Measurements from ENCODE around the gene TGM4. TPM values are rescaled to one million over a fixed set of nuclear protein-coding genes. Genes with fewer than 3 reads are reported as not detected.
"Not testable (repeated sequence)": the region's sequence is repeated elsewhere in the genome, so short reads cannot be mapped to it uniquely, and the experiment has no call there.

The TGM4 gene
- total RNA-seq, 1 donor from 2014 or later, result not detected

DNA sequence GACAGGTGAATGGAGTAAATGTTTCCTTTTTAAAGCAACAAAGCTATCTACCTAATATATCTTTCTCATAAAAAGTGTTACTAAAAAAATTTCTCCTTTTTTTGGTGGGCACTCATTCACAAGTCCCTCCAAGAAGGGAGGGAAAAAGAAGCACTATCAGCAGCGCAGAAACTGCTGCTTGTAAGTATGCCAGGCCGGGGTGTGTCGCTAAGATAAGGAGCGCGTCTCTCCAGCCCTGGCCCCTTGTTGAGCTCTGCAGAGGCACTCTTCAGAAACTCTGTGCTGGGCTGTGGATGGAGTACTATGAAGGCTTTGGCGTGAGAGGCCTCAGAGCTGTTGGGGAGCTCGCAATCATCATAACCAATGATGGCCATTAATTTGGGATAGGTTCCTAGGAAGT is 52.5 kb downstream of the TGM4 start:
- Mint-ChIP-seq H3K4me3 (ENCODE audit: low read depth) (no peak overlapping the region), H3K9me3 (no peaks in the 10 kb centered on the region), H3K36me3 (ENCODE audit: low read depth) (peaks cover 22% of the 10 kb centered on the region), H3K27me3 (ENCODE audit: low read depth) (no peaks in the 10 kb centered on the region), H3K4me1 (ENCODE audit: low read depth) (no peaks in the 10 kb centered on the region), H3K27ac (no peak overlapping the region)
- intact Hi-C loops (cut with micrococcal nuclease), result no loop called here
- no peak for DNase-seq (ENCODE audit: low spot score)

- no peak for DNase-seq (ENCODE audit: low spot score)
- H3K4me3 Mint-ChIP-seq (ENCODE audit: low read depth), result no peak overlapping the region
- peaks cover 25% of the 10 kb centered on the region for H3K36me3 Mint-ChIP-seq (ENCODE audit: low read depth)
- no peak overlapping the region for H3K27ac Mint-ChIP-seq
- H3K4me1 Mint-ChIP-seq (ENCODE audit: low read depth), result no peaks in the 10 kb centered on the region
- intact Hi-C loops (cut with micrococcal nuclease), result no loop called here
- no peaks in the 10 kb centered on the region for H3K27me3 Mint-ChIP-seq (ENCODE audit: low read depth)
- H3K9me3 Mint-ChIP-seq, result no peaks in the 10 kb centered on the region
Measured at GRCh38 chr3:44927371-44927770, 53.0 kb downstream of the TGM4 start.

DNA sequence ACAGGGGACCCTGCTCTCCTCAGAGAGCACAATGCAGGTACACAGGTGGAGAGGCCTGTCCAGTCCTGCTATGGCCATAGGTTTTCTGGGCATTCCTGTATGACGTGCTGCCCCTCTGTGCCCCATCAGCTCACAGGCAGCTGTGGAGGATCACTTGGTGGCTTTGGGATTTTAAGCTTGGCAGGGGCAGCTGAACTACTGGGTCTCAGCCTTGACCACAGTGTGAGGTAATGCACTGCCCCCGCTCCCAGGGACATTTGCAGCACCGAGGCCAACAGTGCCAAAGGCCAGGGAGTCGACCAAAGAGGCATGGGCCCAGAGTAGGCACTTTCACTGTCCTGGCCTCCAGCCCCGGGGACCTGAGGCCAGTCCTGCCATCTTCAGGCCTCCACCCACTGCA is 55.4 kb downstream of the TGM4 start:
- DNase-seq (ENCODE audit: low spot score), result no peak
- Mint-ChIP-seq H3K4me3 (ENCODE audit: low read depth) (no peak overlapping the region), H3K9me3 (no peaks in the 10 kb centered on the region), H3K4me1 (ENCODE audit: low read depth) (peaks cover 6% of the 10 kb centered on the region), H3K27ac (no peak overlapping the region), H3K27me3 (ENCODE audit: low read depth) (no peaks in the 10 kb centered on the region), H3K36me3 (ENCODE audit: low read depth) (peaks cover 38% of the 10 kb centered on the region)
- intact Hi-C loops (cut with micrococcal nuclease), result no loop called here

DNA sequence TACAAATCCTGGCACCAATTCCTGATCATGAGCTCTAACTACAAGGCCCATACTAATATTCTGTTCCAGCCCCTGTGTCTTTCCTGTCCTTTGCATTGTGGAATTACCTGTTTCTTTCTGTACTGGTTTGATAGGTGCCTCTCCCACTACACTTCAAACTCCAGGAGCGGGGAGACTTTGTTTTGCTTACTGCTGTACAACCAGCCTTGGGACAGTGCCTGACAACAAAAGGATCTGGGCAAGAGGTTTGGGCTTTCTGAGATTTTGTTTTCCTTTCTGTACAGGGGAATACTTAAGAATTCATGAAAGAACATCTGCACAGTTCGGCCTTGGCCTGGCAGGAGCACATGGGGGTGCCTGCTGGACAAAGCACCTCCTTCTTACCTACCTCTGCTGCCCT is 56.5 kb downstream of the TGM4 start:
- Mint-ChIP-seq H3K27me3 (ENCODE audit: low read depth) (no peaks in the 10 kb centered on the region), H3K4me1 (ENCODE audit: low read depth) (peaks cover 10% of the 10 kb centered on the region), H3K9me3 (no peaks in the 10 kb centered on the region), H3K4me3 (ENCODE audit: low read depth) (no peak overlapping the region), H3K36me3 (ENCODE audit: low read depth) (peaks cover 36% of the 10 kb centered on the region), H3K27ac (no peak overlapping the region)
- intact Hi-C loops (cut with micrococcal nuclease), result no loop called here
- DNase-seq (ENCODE audit: low spot score), result no peak

DNA sequence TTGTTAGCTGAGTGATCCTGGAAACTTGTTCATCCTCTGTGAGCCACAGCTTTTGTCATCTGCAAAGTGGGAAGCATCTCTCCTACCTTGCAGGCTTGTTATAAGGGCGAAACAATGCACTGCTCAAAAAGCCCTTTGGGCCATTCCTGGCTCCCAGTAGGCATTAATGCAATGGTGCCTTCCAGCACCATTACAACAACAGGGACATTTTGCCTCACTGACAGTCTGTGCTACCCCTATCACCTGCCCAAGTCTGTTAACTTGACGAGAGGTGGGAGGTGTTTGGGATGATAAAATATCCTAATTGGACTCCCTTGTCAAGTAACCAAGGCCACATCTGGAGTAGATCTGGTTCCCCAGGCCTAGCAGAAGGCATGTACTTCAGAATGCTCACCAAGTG is 57.4 kb downstream of the TGM4 start:
- H3K27ac Mint-ChIP-seq, result no peak overlapping the region

DNA sequence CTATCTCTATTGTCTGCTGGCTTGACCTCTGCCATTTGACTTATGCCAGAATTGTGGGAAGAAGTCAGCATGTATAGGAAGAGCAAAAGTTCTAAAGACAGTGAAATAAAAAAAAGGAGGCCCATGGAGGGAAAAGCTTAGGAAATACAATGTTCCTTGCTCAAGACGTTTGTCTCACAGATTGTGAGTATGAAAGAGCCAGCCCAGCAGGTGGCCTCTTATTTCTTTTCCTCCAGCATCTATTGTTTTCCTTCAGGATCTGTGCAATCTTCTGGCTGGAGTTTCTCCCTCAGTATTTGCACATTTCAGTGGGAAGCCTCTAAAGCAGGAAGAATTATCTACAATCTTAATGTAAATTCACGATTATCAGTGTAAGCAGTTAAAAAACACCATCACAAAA is 57.9 kb downstream of the TGM4 start:
- peaks cover 33% of the 10 kb centered on the region for H3K36me3 Mint-ChIP-seq (ENCODE audit: low read depth)
- intact Hi-C loops (cut with micrococcal nuclease), result no loop called here
- no peak overlapping the region for H3K27ac Mint-ChIP-seq
- no peak overlapping the region for H3K4me3 Mint-ChIP-seq (ENCODE audit: low read depth)
- H3K4me1 Mint-ChIP-seq (ENCODE audit: low read depth), result peaks cover 16% of the 10 kb centered on the region
- DNase-seq (ENCODE audit: low spot score), result no peak
- no peaks in the 10 kb centered on the region for H3K27me3 Mint-ChIP-seq (ENCODE audit: low read depth)
- no peaks in the 10 kb centered on the region for H3K9me3 Mint-ChIP-seq

More for the DNA sequence above, 57.4 kb downstream of the TGM4 start:
- no peak for DNase-seq (ENCODE audit: low spot score)
- Mint-ChIP-seq H3K27me3 (ENCODE audit: low read depth) (no peaks in the 10 kb centered on the region), H3K36me3 (ENCODE audit: low read depth) (peaks cover 37% of the 10 kb centered on the region), H3K4me1 (ENCODE audit: low read depth) (peaks cover 16% of the 10 kb centered on the region), H3K4me3 (ENCODE audit: low read depth) (no peak overlapping the region), H3K9me3 (no peaks in the 10 kb centered on the region)
- intact Hi-C loops (cut with micrococcal nuclease), result no loop called here

- no peak for DNase-seq (ENCODE audit: low spot score)
- Mint-ChIP-seq H3K4me1 (ENCODE audit: low read depth) (peaks cover 16% of the 10 kb centered on the region), H3K36me3 (ENCODE audit: low read depth) (peaks cover 37% of the 10 kb centered on the region), H3K4me3 (ENCODE audit: low read depth) (no peak overlapping the region), H3K27me3 (ENCODE audit: low read depth) (no peaks in the 10 kb centered on the region), H3K9me3 (no peaks in the 10 kb centered on the region), H3K27ac (no peak overlapping the region)
- intact Hi-C loops (cut with micrococcal nuclease), result no loop called here
Measured at GRCh38 chr3:44932986-44933944, 58.9 kb downstream of the TGM4 start.

DNA sequence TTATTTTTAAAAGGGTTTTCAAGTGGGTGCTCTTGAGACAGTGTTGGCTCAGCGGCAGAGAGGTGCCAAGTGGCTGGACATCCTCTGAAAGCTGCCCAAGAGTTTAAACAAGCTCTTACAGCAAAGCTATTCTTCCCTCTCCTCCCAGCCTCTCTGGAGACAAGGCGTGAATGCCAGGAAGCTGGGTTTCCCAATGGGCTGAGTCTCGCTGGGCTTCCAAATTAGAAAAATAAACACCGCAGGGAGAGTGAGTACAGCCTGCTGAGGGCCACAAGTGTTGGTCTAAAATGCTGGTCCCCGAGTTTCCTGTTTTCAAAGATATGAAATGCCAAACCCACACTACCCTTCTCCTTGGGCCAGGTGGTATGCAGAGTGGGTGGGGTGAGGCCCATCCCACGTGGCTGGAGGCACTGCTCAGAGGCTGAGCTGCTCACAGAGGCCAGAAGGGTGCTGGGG is 65.2 kb downstream of the TGM4 start:
- Mint-ChIP-seq H3K36me3 (ENCODE audit: low read depth) (peaks cover 41% of the 10 kb centered on the region), H3K27me3 (ENCODE audit: low read depth) (no peaks in the 10 kb centered on the region), H3K4me1 (ENCODE audit: low read depth) (peaks cover 10% of the 10 kb centered on the region), H3K9me3 (no peaks in the 10 kb centered on the region), H3K27ac (no peak overlapping the region), H3K4me3 (ENCODE audit: low read depth) (no peak overlapping the region)
- no peak for DNase-seq (ENCODE audit: low spot score)
- intact Hi-C loops (cut with micrococcal nuclease), result no loop called here

GRCh38 chr3:44942202-44942921 is 68.0 kb downstream of the TGM4 start:
- intact Hi-C loops (cut with micrococcal nuclease), result no loop called here
- no peak for DNase-seq (ENCODE audit: low spot score)
- no peak overlapping the region for H3K4me3 Mint-ChIP-seq (ENCODE audit: low read depth)
- H3K27ac Mint-ChIP-seq, result no peak overlapping the region
- peaks cover 3% of the 10 kb centered on the region for H3K4me1 Mint-ChIP-seq (ENCODE audit: low read depth)
- no peaks in the 10 kb centered on the region for H3K27me3 Mint-ChIP-seq (ENCODE audit: low read depth)
- H3K9me3 Mint-ChIP-seq, result no peaks in the 10 kb centered on the region
- peaks cover 36% of the 10 kb centered on the region for H3K36me3 Mint-ChIP-seq (ENCODE audit: low read depth)

DNA sequence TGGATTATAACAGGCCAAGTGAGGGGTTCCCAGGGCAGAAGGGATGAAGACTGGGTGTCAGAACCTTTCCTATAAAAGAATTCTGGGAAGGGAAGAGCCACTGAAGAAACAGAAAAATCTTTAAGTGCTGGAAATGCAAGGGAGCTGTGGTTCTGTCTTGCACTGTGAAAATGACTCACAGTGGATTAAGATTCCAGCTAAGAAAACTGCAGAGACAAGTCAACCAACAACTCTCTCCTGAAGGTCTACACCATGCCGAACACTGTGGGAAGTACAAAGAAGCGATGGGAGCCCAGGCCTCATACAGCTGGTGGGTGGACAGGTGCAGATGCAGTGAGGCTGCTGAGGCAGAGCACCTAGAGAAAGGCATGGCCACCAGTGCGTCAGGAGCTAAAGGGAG is 73.8 kb downstream of the TGM4 start:
- H3K27ac Mint-ChIP-seq, result no peak overlapping the region
- H3K36me3 Mint-ChIP-seq (ENCODE audit: low read depth), result peaks cover 12% of the 10 kb centered on the region
- H3K27me3 Mint-ChIP-seq (ENCODE audit: low read depth), result no peaks in the 10 kb centered on the region
- H3K4me1 Mint-ChIP-seq (ENCODE audit: low read depth), result peaks cover 3% of the 10 kb centered on the region
- H3K9me3 Mint-ChIP-seq, result no peaks in the 10 kb centered on the region
- no peak overlapping the region for H3K4me3 Mint-ChIP-seq (ENCODE audit: low read depth)
- no peak for DNase-seq (ENCODE audit: low spot score)
- intact Hi-C loops (cut with micrococcal nuclease), result no loop called here

GRCh38 chr3:44949770-44950169 is 75.4 kb downstream of the TGM4 start:
- intact Hi-C loops (cut with micrococcal nuclease); H3K4me3 Mint-ChIP-seq (ENCODE audit: low read depth); DNase-seq (ENCODE audit: low spot score); H3K27ac Mint-ChIP-seq; H3K9me3 Mint-ChIP-seq; H3K36me3 Mint-ChIP-seq (ENCODE audit: low read depth); H3K27me3 Mint-ChIP-seq (ENCODE audit: low read depth); H3K4me1 Mint-ChIP-seq (ENCODE audit: low read depth): not testable (repeated sequence)

- intact Hi-C loops (cut with micrococcal nuclease), result no loop called here
- Mint-ChIP-seq H3K4me1 (ENCODE audit: low read depth) (no peaks in the 10 kb centered on the region), H3K36me3 (ENCODE audit: low read depth) (peaks cover 4% of the 10 kb centered on the region)
Measured at GRCh38 chr3:44950275-44950734, 75.9 kb downstream of the TGM4 start.

GRCh38 chr3:44952689-44953088 is 78.3 kb downstream of the TGM4 start:
- Mint-ChIP-seq H3K4me1 (ENCODE audit: low read depth) (no peaks in the 10 kb centered on the region), H3K4me3 (ENCODE audit: low read depth) (no peak overlapping the region), H3K9me3 (no peaks in the 10 kb centered on the region)

More at GRCh38 chr3:44950275-44950734, 75.9 kb downstream of the TGM4 start:
- DNase-seq (ENCODE audit: low spot score), result no peak
- Mint-ChIP-seq H3K27ac (no peak overlapping the region), H3K4me3 (ENCODE audit: low read depth) (no peak overlapping the region), H3K27me3 (ENCODE audit: low read depth) (no peaks in the 10 kb centered on the region), H3K9me3 (no peaks in the 10 kb centered on the region)

More at GRCh38 chr3:44952689-44953088, 78.3 kb downstream of the TGM4 start:
- intact Hi-C loops (cut with micrococcal nuclease), result no loop called here
- H3K27ac Mint-ChIP-seq, result no peak overlapping the region
- no peaks in the 10 kb centered on the region for H3K27me3 Mint-ChIP-seq (ENCODE audit: low read depth)
- DNase-seq (ENCODE audit: low spot score), result no peak
- no peaks in the 10 kb centered on the region for H3K36me3 Mint-ChIP-seq (ENCODE audit: low read depth)

All from activated T-helper 2 cell treated with anti-CD3 and anti-CD28 coated beads, Interferon-gamma antibody, Interleukin-2, Interleukin-4, amounts not matched to agents 10 μg/mL and 5 μg/mL and 100 μg/mL, durations not matched to agents 14 hours and 24 hours and 36 hours (primary cell).